Thyroid gland (tissue), 4 donors: ENCODE data around the gene PDE3B.

Experiments
- POLR2A ChIP-seq, 2 donors: fragments of 450-650 bp; IDR thresholded peaks; one replicate each; pipeline ENCODE4 v1.6.1; 2017; ENCODE audit warnings: antibody characterized with exemption in 2 of 2, mild to moderate bottlenecking in 2 of 2, moderate library complexity in 1 of 2
- TF ChIP-seq, protein P1 (sequence below), 6 experiments: fragments of 200-600 bp in 3 of 6; fragments of 450-650 bp in 3 of 6; sonication (generic) in 3 of 6; IDR thresholded peaks; one replicate each; pipeline ENCODE4 v1.5.1; 2016 to 2019; ENCODE audit warnings: antibody characterized with exemption in 6 of 6, mild to moderate bottlenecking in 2 of 6, inconsistent platforms in 1 of 6, moderate library complexity in 1 of 6

DNA sequence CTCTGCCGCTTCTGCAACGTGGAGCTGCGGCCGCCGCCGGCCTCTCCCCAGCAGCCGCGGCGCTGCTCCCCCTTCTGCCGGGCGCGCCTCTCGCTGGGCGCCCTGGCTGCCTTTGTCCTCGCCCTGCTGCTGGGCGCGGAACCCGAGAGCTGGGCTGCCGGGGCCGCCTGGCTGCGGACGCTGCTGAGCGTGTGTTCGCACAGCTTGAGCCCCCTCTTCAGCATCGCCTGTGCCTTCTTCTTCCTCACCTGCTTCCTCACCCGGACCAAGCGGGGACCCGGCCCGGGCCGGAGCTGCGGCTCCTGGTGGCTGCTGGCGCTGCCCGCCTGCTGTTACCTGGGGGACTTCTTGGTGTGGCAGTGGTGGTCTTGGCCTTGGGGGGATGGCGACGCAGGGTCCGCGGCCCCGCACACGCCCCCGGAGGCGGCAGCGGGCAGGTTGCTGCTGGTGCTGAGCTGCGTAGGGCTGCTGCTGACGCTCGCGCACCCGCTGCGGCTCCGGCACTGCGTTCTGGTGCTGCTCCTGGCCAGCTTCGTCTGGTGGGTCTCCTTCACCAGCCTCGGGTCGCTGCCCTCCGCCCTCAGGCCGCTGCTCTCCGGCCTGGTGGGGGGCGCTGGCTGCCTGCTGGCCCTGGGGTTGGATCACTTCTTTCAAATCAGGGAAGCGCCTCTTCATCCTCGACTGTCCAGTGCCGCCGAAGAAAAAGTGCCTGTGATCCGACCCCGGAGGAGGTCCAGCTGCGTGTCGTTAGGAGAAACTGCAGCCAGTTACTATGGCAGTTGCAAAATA is 816 bp downstream of the PDE3B start:
- TF ChIP-seq, protein P1, sequence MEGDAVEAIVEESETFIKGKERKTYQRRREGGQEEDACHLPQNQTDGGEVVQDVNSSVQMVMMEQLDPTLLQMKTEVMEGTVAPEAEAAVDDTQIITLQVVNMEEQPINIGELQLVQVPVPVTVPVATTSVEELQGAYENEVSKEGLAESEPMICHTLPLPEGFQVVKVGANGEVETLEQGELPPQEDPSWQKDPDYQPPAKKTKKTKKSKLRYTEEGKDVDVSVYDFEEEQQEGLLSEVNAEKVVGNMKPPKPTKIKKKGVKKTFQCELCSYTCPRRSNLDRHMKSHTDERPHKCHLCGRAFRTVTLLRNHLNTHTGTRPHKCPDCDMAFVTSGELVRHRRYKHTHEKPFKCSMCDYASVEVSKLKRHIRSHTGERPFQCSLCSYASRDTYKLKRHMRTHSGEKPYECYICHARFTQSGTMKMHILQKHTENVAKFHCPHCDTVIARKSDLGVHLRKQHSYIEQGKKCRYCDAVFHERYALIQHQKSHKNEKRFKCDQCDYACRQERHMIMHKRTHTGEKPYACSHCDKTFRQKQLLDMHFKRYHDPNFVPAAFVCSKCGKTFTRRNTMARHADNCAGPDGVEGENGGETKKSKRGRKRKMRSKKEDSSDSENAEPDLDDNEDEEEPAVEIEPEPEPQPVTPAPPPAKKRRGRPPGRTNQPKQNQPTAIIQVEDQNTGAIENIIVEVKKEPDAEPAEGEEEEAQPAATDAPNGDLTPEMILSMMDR (IDR thresholded peaks at IDR 0.05) = no peak
- TF ChIP-seq POLR2A (IDR thresholded peaks at IDR 0.05) = no peak
